Frontal cortex (tissue), 4 donors: ENCODE results near the gene CEBPA. TPM values are rescaled to one million over a fixed set of nuclear protein-coding genes. Genes with fewer than 3 reads are reported as not detected.

Source experiments
- DNase-seq, 2 donors: peaks; one replicate each; pipeline ENCODE4 v3.0.0; 2012; ENCODE audit warnings: low spot score in 2 of 2
- FAIRE-seq: peaks from 2 replicates; lab custom pipeline; 2012; peaks lifted over from hg19 to GRCh38; lab: Jason Lieb, UNC
- total RNA-seq: library from RNA; depleted of rRNA; stranded (reverse); fragments of >200 nt; gene quantifications from one replicate; pipeline ENCODE4 v1.2.3, GENCODE V29; 2014
- donor health status: control.
- donor health status: control.
- donor health status: control.

Gene CEBPA
- total RNA-seq, 1 donor from 2014 or later, result 1.6 TPM

DNA sequence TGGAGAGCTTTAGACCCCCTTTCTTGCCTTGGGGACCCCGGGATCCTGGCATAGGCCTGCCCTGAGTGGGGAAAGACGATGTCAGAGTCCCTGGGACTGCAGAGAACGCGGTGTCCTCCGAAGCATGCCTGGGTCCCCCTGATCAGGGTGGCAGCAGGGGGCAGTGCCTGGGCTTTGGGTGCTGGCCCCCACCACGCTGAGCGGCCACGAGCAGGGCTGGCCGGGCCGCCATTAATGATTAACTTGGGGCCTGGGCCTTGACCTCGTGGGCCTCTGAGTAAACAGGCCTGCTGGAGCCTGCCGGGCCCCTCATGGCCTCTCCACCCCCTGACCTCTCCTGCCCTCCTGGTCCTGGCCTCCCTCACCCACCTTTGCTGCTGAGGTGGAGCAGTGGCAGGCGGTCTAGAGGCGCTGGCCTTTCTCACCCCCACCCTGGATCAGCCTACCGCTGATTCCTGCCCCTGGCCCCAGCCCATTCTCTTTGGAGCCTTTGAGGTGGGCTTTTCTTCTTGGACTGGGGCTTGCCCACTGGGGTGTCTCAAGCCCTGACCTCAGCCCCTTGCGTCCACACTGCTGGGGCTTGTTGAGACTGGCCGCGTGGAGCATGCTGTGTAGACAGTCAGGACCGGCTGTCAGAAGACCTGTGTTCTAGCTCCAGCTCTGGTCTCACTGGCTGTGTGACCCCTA is 26.3 kb downstream of the CEBPA start:
- DNase-seq, result no peak
- no peak for FAIRE-seq

DNA sequence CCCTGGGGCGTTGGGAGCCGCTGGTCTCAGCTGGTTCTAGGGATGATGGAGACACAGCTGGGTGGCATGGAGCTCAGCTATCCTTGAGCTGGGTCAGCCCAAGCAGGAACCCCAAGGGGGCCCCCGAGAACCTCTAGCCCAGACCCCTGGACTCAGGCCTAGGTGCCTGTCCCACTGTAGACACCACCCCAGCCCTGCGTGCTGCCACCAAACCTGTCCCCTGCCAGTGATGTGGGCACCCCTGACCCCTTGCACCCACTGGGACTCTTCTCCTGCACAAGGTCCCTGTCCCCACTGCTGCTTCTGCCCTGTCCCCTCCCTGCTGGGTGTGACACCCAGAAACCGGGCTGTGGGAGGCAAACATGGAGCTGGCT is 26.8 kb downstream of the CEBPA start:
- DNase-seq (no peak), FAIRE-seq (no peak)

DNA sequence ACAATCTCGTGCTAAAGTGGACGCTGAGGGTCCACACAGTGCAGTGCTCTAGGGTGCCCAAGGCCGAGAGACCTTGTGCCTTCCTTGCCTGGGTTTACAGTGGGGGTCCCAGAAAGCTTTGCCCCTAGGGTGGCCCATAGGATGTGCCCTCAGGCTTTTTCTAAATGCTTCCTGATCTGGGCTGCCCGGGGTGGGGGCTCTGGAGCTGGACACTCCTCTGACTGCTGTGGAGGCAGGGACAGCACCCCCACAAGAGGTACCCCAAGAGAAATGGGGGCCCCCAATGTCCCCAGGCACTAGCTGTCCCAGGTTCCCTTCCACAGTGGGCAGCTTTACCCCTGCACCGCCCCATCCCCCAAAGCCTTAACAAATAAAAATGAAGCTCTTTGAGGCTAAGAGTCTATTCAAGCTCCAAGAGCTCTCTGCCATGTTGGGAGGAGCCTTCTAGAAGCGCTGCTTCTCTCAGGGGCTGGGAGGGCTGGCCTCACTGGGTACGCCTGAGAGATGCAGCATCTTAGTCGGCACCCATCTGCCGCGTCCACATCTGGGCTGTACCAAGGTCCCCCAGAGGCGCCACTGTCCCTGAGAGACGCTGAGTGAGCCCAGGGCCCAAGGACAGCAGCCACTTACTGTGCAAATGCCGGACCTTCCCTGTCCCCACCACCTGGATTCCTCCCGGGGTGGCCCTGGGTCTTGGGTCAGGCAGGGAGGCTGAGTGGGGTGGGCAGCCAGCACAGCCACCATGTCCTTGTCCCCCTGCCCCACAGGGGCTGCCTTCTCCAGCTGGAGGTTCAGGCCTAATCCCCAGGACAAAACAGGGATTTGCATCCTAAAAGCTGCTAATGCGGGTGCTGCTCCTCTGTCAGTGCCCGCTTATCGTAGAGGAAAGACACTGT is 27.4 kb downstream of the CEBPA start:
- FAIRE-seq (no peak), DNase-seq (no peak)

DNA sequence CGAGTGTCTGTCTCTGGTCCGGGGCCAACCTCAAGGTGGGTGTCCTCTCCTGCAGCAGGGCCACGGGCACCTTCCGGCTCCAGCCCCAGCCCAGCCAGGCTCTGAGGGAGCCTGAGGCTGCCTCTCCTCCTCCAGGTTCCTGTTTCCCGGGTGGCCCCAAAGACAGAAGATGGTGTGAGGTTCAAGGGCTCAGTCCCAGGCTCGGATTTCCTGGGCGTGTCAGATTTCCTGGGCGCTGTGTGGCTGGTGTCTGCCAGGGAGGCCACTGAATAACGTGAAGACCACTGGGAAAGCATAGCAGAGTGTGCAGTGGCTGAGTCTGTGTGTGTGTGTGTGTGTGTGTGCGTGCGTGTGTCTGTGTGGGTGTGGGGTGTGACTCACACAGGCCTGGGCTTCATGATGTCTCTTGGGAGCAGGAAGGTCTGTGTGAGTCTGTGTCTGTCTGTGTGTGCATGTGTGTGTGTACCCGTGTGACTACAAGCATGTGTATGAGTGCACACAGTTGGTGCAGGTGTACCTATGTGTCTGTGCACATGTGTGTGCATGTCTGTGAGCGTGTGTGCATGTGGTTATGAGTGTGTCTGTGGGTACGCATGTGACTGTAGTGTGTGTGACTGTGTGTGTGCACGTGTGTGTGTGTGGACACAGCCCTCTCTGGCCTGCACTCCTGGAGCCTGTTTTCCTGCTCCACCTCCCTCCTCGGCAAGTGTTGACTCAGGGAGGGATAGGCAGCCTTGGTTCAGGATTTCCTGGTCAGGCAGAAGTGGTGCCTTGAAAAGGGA is 28.3 kb downstream of the CEBPA start:
- FAIRE-seq (no peak), DNase-seq (no peak)

DNA sequence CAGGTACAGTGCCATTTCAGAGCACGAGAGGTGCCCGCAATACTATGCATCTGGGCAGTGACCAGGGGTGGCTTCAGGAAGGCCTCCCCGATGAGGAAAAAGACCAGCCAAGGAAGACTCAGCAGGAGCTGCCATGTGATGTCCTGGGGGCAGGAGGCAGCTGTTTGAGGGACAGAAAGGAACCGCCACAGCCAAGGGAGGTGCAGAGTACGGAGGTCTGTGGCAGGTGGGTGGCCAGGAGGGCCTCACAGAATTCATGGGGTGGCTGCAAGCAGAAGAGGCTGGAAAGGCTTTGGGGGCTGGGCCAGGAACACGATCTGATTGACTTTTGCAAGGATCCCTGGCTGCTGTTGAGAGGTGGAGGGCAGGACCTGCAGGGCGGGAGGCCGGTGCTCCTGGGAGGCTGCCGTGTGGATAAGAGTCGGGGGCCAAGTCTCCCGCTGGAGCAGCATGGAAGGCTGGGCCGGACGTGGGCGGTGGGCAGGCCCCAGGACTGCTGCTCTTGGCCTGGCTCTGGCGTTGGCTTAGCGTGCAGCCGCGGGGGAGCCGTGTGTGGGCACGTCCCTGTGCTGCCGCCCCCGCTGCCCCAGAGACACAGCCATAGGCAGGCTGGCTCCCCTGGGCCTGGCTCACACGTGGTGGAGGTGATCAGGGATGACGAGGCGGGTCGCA is 29.1 kb downstream of the CEBPA start:
- FAIRE-seq (no peak), DNase-seq (no peak)

DNA sequence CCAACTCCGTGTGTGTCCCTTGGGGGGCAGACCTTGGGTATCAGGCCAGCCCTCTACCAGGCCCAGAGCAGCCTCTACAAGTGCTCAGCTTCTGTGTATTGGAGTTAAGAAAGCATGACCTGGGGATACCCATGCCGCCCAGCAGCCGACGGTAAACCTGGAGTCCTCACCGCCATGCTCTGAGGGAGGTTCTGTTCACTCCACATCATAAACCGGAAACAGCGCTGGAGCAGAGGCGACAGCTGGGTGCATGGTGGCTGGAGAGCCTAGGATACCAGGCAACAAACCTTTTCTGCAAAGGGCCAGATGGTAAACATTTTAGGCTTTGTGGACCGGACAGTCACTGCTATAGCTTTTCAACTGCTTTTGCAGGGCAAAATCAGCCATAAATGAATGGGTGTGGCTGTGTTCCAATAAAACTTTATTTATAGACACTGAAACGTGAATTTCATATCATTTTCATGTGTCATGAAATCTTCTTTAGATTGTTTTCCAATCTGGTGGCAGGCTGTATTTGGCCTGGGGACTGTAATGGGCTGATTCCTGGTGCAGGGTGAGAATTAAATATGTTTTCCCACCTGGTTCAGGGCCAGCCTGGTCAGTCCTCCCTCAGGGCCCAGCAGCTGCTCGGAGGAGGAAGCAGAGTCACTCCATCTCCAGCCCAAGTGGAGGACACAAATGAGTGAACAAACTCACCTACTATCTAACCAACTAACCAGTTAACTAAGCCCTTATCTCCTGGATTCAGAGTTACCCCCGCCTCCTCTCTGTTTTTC is 30.9 kb downstream of the CEBPA start:
- DNase-seq (no peak), FAIRE-seq (no peak)

DNA sequence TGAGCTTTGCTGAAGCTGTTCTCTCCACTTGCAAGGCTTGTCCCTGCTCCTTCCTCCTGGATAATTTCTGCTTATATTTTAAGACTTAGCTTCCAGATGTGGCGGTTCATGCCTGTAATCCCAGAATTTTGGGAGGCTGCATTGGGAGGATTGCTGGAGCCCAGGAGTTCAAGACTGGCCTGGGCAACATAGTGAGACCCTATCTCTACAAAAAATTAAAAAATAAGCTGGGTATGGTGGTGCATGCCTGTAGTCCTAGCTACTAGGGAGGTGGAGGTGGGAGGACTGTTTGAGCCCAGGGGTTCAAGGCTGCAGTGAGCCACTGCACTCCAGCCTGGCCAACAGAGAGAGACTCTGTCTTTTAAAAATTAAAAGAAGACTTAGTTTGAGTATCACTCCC is 31.6 kb downstream of the CEBPA start:
- FAIRE-seq, result no peak

DNA sequence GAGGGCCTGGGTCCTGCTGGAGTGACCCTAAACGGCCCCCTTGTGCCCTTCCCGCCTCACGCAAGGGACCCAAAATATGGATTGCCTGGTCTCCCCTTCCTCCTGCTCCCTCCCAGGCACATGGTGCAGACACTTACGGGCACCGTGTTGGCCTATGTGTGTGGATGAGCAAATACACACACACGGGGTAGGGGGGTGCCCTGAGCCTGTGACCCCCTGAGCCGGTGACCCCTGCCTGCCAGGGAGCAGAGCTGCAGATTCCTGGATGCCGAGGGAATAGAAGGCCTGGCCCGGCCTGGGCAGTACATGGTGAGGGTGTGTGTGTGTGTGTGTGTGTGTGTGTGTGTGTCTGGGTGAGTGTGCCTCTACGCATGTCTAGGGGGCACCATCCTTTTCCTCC is 33.3 kb downstream of the CEBPA start:
- FAIRE-seq (no peak), DNase-seq (no peak)

More for the DNA sequence above, 31.6 kb downstream of the CEBPA start:
- DNase-seq, result no peak

DNA sequence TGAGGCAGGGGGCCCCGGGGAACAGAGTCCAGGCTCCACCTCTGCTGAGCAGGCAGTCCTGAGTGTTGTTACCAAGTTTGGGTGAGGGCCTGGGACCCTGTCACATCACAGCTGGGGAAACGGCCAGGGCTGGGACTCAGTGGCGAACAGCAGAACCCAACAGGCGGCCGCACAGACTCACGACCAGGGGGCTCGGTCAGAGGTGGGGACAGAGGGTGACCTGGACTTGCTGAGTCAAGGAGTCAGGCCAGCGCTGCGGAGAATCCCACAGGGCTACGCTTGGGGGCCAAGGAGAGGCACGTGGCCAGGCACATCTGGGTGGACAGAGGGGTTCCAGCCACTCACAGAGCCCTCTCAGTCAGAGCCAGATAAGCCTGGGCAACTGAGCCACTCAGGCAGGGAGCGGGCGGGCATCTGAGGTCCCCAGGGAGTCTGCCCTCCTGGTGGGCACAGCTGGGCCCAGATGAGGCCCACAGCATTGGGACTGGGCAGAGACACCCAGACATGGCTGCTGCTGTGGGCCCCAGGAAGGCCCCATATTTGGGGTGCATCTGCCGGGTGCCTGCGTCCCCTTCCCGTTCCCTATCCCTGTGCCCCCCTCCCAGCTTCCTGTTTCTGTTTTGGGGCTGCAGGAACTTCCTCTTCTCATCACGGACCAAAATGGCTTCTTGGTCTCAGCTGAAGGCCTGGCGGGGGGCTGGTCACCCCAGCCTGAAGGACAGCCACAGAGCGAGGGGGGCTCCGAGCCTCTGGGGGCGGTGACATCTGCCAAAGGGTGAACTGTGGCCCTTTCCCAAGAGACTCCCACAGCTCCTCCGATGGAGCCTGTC is 34.0 kb downstream of the CEBPA start:
- DNase-seq (no peak), FAIRE-seq (no peak)

DNA sequence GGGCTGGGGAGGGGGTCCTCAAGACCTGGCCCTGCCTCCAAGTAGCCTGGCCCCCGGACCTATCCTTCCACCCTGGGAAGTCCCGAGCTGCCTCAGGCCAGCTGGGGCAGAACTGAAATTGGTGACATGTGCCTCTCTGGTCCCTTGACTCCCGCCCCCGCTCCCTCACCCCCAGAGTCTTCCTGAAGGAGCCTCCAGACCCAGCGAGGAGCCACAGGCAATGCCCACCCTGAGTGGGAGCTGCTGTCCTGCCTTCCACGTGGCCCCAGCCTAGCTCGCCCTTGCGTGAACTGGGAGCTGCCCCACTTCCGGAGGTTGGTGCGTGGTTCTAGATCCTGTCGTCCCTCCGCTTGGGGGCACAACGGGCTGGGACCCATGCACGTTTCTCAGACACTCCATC is 34.6 kb downstream of the CEBPA start:
- FAIRE-seq (no peak), DNase-seq (no peak)

DNA sequence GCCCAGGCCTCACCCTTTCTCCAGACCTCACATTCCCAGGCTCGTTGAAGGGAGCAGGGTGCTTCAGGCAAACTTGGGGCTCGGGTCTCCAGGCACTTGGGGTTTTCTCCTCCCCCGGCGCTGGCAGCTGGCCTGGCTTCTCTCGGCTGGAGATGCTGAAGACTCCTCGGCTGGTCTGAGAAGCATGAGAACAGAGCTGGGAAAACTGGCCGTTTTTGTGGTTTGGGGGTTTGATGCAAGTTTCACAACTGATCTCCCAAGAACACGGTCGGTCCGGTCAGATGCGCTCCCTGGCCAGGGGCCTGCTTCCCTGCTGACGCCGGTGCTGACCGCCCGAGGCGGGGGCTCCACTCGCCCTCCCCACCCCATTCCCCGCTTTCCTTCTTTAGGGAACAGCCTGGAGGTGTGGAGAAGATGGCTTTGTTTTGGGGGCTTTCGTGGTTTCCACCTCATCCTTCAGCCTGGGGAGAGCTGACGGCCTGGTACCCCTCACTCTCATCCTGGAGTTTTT is 35.3 kb downstream of the CEBPA start:
- DNase-seq (no peak), FAIRE-seq (no peak)

DNA sequence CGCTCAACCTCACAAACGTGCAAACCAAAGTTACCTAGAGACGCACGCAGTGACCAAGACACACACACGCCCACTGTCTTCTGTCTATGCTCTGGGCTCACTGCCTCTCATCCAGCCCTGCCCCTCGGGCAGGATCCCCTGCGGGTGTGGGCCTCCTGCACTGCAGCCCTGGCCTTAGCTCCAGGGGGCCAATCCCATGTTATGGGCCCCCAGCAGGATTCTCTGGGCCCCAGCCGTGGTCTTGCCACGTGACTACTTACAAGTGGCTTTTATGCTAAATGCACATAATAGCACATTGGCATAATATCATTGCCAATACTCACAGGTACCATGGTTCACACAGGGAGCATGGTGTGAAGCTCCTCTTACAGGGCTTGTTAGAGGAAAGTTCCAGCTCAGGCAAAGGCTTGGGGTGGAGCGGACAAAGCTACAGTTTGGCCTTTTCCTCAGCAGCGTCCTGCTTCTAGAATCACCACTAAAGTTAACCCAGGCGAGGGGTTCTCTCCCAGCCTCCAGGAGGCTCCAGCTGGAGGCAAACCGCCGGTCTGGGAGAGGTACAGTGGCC is 37.4 kb downstream of the CEBPA start:
- FAIRE-seq, result no peak
- DNase-seq, result no peak

DNA sequence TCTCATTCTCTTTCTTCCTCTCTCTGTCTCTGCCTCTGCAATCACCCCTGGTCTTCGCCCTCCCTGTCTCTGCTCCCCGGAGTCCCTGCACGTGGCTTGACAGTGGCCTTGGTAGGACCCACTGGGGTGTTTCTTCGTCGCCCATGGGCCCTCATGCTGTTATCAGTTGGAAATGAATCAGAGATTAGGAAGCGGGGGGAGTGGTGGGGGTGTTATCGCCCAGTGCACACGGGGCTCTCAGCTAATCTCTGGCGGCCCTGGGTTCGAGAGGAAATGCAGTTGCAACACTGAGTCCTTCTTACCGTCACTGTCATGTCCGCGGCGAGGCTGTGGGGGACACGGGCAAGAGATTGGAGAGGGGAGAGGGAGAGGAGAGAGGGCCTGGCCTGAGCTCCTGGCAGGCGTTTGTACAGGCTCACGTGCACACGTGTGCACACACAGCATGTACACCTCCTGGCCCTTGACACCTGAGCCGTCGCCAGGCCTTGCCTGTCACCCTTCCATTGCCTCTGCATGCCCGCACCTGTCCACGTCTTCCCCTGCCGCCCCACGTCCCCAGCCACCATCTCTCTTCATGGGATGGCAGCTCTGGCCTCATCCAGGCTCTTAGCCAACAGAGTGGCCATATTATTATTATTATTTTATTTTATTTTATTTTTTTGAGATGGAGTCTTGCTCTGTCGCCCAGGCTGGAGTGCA is 38.9 kb downstream of the CEBPA start:
- FAIRE-seq, result no peak
- DNase-seq, result no peak

DNA sequence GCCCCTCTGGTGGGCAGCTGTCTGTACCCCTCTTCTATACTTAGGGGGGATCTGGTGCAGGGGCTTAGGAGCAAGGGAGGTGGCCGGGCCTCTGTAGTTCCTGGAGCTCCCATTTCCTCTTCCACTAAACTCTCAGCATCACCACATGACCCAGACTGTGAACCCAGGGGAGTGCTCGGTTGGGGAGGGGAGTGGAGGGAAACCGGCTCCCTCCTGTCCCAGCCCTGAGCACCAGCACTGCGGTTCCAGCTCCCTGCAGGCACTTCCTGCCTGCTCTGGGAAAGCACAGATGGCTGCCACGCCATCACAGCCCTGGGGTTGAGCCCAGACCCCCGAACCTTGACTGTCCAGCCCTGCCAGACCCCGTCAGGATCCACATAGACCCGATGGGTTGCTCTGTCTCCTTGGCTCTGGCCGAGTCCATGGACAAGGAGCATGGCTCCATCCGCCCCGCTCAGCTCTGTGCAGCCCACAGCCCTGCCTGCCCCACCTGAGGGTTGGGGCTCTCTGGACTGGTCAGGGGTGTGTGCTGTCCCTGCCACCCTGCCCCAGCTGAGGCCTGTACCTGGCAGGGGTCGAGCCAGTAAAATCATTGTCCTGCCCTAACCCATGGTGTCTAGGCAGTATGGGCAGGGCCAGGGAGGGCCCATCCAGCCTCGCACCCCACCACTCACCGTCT is 40.7 kb downstream of the CEBPA start:
- DNase-seq, result no peak
- no peak for FAIRE-seq

DNA sequence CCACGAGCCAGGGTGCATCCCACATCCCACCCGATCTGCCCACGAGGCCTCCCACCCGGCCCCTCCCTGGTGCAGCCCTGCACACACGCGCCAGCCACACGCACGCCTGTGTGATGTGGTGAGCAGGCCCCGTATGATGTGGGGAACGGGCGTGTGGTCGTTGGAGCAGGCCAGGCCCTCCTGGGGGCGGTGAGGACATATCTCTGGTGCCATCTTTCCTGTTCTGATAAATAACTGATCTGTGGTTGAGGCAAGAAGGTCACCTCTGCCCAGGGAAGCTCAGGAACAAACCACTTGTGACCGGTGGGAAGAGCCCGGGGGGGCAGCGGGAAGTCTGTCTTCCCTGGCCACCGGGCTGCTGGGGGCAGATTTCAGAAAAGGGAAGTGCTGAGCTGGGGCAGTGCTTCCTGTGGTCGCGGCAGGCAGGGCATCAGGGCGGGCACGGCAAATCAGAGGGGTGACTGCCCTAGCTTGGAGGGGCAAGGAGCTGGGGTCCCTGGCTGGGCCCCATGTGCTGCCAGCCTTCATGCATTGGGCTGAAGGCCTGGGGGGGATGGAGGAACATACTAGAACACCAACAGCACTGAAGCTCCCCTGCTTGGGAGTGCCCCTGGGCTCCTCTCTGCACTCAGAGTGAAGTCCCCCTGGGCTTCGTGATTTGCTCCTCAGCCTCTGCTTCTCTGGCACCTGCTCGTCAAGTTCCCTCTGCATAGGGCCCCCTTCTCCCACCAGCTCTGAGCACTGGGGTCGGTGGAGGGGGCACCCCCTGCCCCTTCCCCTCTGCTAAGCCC is 41.5 kb downstream of the CEBPA start:
- DNase-seq, result no peak
- no peak for FAIRE-seq

DNA sequence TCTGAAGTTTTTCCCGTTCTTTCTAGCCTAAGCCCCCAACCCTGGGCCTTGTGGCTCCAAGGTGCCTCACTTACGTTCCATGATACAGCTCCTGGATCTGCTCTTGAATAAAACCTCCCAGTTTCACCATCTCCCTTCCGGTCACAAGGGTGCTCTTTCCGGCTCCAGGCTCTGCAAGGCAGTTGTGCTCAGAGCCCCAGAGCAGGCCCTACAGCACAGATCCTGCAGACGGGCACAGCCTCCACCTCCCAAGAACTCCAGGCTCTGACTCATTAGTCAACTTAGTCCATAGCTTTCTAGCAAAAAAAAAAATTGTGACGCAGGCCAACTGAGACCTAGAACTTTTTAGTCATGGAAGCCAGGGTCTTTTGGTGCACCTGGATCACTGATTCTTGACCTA is 42.8 kb downstream of the CEBPA start:
- DNase-seq (no peak), FAIRE-seq (no peak)
